ENCODE measurements around the gene DNAJB6.

DNA sequence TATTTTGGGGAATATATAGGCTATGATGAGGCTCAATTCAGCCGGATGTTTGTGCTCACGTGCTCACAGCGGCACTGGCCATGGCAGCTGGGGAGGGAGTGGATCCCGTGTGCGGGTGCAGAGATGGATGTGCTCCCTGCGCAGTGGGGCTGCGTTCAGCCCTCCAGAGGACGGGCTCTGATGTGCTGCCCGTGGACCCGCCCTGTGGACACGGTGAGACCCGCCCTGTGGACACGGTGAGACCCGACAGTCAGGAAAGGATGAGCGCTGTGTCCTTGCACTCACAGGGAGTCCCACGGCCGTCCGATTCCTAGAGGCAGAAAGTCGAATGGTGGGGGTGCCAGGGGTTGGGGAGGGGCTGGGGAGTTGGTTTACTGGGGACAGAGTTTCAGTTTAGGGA, 89.0 kb downstream of the DNAJB6 start:
- TF ChIP-seq POLR2A (IDR thresholded peaks at IDR 0.05): no peak
- TF ChIP-seq, protein P1, sequence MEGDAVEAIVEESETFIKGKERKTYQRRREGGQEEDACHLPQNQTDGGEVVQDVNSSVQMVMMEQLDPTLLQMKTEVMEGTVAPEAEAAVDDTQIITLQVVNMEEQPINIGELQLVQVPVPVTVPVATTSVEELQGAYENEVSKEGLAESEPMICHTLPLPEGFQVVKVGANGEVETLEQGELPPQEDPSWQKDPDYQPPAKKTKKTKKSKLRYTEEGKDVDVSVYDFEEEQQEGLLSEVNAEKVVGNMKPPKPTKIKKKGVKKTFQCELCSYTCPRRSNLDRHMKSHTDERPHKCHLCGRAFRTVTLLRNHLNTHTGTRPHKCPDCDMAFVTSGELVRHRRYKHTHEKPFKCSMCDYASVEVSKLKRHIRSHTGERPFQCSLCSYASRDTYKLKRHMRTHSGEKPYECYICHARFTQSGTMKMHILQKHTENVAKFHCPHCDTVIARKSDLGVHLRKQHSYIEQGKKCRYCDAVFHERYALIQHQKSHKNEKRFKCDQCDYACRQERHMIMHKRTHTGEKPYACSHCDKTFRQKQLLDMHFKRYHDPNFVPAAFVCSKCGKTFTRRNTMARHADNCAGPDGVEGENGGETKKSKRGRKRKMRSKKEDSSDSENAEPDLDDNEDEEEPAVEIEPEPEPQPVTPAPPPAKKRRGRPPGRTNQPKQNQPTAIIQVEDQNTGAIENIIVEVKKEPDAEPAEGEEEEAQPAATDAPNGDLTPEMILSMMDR (IDR thresholded peaks at IDR 0.05): no peak
- TF ChIP-seq POLR2AphosphoS5 (IDR thresholded peaks at IDR 0.05): no peak
- TF ChIP-seq EP300 (IDR thresholded peaks at IDR 0.05): no peak

All from stomach (tissue), 4 donors.